NCI-H446 treated with DMSO at 0.1 percent for 48 hours (cell line): ENCODE data around the gene UBAC1.

Source experiments
- DNase-seq: peaks from one replicate; lab custom pipeline; 2025; lab: John Stamatoyannopoulos, UW

The UBAC1 gene, protein sequence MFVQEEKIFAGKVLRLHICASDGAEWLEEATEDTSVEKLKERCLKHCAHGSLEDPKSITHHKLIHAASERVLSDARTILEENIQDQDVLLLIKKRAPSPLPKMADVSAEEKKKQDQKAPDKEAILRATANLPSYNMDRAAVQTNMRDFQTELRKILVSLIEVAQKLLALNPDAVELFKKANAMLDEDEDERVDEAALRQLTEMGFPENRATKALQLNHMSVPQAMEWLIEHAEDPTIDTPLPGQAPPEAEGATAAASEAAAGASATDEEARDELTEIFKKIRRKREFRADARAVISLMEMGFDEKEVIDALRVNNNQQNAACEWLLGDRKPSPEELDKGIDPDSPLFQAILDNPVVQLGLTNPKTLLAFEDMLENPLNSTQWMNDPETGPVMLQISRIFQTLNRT

DNA sequence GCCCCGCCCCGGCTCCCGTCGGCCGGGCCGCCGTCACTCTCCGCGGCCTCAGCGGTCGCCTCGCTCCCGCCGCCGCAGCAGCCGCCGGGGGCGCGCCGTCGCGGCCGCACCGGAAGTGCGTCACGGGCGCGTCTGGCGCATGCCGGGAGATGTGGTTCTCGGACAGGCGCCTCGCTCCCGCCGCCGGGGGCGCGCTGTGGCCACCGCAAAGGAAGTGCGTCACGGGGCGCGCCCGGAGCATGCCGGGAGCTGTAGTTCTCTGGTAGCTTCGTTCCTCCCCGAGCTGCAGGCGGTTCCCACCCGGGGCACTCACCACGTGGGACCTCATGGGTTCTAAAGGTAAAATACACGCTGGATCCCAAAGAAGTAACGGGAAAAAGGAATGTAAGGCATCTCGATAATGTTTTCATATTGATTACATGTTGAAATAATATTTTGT, at the start of gene UBAC1:
UBAC1 (minus strand) TSS at position 97 of the 439 bp plus-strand sequence. CDS start 211 bp downstream, outside the sequence.
- DNase-seq: peak; percentile 80

DNA sequence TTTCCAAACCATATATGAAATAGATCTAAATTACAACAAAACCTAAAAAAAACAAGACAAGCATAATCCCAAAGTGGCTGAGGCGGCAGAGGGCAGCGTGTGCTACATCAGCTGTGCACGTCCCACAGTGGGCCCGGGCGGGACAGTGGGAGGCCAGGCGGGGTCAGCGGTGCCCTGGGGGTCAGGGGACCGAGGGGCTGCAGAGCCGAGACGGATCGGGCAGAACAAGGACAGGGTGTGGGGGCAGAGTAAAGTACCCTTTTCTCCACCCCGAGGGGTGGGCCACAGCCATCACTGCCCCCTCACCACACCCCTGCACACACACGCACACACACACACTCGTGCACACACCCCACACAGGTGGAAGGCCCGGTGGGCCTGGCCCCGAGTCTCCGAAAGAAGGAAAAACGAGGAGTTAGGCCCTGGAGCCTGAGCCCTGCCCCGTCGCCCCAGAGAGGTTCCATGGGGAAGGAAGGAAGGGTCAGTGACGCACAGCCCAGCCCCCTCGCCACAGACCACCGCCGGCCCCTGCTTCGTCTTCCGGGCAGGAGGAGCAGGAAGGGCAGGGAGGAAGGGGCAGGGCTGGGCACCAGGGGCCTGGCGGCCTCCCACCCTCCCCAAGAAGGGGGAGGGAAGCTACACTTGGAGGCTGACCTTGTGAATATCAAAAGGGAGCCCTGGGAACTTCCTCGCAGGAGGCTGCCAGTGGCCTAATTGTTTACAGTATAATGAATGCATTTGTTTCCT, 49.6 kb upstream of the UBAC1 start:
- DNase-seq: no peak

DNA sequence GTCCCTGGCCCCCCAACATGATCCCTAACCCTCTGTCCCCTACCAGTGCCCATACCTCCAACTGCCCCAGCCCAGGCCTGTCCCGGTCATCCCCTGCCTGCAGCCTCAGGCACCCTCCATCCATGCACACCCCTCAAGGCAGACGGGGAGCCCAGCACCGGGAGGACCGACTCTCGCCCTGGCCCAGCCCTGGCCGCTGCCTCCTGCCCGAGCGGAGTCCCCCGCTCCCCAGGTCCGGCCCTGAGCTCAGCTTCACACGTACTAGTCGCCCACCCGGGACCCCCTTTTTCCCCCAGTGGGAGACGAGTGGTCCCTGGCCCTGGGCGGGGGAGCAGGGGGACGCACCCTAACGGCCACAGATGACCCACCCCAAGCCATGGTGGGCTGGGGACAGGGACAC, 49.0 kb upstream of the UBAC1 start:
- DNase-seq: no peak

DNA sequence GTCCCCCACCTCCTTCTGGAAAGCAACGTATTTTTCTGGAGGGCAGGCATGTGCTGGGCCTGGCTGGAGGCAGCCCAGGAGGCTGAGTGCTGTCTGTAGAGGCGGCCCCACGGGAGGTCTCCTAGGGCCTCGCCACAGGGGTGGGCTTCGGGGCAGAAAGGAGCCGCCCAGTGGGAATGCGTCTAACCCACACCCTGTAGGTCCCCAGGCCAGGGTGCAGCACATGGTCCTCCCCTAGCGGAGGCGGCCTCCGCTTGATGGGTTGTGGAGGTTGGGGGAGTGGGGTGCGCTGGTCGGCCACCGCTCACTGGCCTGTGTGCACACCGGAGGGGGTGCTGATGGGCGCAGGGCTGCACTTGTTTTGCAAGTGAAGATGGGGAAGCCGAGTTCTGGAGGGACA, 48.3 kb upstream of the UBAC1 start:
- no peak for DNase-seq

DNA sequence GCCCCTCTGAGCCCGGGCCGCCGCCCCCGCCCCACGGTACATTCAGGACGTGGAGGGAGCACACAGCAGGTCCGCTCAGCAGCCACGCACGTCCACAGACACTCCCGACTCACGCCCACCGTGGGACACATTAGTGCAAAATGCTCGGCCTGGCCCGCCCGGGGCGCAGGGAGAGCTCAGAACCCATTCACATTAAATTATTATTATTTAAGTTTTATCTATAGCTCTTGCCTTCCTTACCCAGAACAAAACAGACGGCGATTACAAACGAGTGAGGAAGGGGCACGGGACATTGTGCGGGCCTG, 47.5 kb upstream of the UBAC1 start:
- DNase-seq: no peak

DNA sequence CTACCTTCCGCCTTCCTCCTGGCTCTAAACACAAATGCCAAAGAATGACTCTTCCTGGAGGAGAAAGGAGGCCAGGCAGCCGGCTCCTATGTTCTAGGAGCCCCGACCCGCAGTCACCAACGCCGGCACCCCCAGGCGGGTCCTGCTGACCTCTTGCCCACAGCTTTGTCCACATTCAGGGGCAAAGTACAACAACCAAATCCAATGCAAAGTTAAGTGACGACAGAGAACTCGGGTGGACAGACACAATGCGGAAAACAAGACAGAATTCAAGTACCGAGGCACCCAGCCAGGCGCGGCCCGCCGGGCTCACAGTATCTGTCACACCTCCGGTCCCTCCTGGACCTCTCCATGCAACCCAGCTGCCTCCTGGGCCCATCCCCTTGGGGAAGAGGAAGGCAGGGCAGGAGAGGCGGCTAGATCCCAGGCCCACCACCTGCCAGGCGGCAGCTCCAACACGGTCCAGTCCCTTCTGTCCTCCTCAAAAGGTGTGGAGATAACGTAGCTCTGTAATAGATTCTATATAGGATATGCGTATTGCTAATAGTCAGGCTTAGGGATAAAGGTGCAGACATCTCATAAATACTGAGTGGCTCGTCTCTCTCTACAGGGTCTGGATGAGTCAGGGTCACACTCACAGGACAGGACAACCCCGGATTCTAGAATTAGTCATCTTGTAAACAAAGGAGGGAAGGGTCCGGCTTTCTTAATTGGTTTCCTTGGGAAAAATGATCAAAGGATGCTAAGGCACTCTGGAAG, 46.9 kb upstream of the UBAC1 start:
- DNase-seq: no peak

DNA sequence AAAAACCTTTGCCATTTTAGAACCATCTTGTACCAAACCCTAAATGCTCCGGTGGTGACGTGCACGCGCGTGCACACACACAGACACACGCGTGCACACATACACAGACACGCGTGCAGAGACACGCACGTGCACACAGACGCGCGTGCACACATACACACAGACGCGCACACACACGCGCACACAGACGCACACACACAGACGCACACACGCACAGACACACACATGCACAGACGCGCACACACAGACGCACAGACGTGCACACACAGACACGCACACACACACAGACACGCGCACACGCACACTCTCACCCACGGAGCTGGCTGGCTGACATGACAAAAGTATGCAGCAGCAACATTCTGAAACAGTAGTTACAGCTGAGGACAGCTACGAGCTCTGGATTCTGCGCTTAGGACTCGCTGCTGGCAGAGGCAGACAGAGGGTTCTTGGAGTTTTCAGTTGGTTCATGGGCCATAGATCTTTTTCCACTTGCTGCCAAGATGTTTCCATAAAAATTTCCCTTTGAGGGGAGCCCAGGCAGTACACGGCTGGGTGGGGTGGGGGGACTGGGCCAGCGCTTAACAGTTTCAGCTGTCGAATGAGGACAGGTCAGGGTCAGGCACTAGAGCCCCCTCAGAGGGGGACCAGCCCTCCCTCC, 46.2 kb upstream of the UBAC1 start:
- DNase-seq: no peak

DNA sequence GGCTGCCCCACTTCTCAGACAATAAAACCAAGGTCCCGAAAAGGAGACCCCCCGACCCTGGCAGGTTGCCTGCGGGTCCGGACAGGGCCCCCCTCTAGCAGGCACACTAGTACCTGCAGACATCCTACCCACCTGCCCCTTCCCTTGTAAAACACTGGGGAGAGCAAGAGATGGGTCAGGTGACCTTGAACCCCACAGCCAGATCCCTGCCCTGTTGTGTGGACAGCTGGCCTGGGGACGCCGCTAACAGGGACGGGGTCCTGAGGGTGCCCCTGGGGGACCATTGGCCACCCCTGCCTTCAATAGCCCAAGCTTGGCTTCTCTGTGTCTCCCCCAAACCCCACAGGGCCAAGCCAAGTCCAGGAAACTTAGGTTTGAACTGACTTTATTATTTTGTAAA, 45.0 kb upstream of the UBAC1 start:
- DNase-seq: no peak

DNA sequence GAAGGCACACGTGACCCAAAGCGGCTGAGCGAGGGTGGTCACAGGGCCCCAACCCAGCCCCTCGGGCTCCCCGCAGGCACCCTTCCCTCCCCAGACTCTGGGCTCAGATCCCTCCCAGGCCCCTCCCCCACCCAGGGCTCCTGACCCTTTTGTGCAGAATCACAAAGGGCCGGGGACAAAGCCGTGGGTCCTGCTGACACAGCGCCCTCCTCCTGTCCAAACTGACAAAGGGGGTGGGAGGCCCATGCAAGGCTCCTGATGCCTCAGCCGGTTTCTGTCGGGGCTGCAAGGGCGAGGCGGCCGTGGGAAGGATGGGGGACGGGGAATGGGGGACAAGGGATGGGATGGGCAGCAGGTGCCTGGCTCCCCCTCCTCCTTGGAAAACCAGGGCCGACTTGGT, 43.5 kb upstream of the UBAC1 start:
- DNase-seq: no peak

DNA sequence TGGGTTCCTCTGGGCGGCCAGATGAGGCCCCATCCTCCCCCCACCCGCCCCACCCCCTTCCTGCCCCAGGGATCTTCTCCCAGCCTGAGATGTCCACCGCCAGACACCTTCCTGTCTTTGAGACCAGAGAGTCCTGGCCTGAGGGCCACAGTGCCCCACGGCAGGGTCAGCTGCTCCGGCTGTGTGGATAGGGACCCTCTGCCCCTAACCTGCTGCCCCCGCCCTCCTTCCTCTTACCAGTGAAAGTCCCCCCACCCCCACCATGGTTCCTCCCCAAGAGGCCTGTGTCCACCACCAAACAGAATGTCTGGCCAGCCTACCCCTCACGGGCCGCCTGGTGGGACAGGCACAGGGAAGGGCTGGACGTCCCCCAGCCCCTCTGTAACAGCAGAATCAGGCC, 43.0 kb upstream of the UBAC1 start:
- no peak for DNase-seq

DNA sequence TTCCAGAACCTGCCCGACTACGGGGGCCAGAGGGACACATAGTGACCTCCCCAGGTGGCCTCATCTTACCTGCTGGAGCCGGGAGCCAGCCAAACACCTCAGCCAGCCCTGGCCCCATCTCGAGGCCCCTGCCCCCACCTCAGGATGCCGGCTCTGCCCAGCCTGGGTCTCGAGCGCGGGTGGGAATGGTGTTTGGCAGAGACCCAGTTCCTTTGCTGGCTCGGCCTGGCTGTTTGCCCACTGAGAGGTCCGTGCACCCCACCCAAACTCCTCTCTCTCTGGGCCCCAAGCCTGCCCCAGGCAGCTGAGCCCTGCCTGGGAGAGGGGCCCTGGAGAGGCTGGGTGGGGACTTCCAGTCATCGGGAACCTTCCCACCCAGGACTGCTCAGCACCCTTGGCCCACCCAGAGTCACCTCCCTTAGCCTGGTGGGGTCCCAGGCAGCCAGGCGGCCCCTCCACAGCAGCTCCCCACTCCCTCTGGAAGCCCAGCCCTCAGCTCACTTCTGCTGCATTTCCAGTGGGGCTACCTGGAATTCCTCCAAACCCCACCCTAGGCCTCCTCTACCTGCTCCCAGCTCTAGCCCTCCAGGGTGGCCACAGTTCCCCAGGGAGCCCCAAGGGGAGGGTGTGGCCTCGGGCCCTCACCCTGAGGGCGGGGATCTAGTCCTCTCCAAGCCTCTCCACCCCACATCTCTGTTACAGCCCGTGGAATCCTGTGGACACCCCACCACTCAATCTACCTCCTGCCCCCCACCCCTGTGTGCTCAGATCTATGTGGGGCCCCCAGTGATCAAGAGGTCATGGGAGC, 42.4 kb upstream of the UBAC1 start:
- no peak for DNase-seq

DNA sequence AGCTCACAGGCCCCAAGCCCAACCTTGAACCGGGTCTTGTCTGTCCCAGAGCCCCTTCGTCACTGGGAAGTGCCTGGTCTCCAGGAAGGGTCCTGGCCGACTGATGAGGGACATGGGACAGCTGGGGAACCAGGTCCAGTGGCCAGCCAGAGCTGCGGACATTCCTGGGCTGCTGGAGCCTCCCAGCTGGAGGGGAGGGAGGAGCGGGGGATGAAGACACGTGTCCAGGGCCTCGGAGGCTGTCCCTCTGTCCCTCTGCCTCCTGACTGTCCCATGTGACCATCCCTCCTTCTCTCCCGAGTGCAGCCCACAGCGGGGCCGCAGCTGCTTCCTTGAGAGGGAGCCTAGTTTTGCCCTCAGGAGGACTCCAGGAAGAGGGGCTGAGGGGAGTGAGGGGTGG, 41.7 kb upstream of the UBAC1 start:
- DNase-seq: no peak

DNA sequence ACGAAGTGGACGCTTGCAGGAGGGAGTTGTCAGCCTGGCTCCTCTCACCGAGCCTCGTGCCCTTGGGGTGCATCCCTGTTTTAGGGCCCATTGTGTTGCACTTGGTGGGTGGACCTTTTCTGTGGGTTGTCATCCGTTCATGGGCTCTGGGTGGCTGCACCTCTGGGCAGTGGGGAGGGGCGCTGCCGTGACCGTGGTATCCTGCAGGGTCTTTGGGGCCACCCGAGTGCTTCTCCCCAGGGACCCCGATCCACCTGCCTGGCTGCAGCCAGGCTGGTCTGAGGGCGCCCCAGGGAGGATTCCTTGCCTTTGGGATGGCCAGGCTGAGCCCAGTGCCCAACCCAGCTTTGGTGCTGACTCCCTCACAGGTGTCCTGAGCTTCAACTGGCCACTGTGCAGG, 41.0 kb upstream of the UBAC1 start:
- no peak for DNase-seq

DNA sequence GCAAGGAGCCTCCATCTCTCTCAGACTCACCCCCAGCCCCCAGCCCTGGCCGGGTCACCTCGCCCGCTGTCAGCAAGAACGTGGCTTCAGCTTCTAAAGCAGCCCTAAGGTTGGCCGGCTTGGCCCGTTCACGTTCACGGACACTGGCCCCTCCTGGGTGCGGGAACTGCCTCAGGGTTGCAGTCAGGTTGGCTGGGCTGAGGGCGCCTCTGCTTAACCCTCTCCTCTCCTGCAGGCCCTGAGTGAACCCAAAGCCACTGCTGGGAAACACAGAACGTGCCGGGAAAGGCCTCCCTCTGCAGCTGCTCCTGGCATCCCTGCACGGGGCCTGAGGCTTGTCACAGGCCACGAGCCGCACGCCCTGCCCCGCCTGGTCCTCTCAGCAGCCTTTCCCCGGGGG, 40.1 kb upstream of the UBAC1 start:
- no peak for DNase-seq

DNA sequence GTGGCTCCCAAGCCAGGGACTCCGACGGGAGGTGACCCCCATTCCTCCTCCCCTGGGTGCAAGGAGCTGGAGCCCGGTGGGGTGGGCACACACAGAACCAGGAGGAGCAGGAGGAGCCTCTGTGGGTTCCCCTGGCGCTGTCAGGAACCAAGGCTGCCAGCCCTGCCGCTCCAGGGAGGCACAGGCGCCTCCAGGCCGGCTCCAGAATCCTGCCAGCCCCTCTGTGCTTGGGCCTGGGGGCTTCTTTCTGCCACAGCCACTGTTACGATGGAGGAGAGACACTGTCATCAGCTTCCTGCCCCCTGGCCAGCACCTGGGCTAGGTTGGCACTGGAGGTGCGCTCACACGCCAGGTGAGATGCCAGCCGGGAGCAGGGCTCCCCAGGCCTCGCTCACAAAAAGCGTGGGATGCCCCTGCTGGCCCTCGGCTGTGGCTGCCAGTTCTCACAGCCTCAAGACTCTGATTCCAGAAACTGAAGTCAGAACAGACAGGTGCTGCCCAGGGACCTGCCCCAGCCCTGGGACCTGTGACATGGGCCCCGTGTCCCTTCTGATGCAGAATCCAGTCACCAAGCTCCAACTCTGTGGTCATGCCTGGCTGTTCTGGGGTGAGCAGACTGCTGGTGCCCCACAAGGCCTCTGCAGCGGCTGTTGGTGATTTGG, 37.4 kb upstream of the UBAC1 start:
- DNase-seq: no peak

DNA sequence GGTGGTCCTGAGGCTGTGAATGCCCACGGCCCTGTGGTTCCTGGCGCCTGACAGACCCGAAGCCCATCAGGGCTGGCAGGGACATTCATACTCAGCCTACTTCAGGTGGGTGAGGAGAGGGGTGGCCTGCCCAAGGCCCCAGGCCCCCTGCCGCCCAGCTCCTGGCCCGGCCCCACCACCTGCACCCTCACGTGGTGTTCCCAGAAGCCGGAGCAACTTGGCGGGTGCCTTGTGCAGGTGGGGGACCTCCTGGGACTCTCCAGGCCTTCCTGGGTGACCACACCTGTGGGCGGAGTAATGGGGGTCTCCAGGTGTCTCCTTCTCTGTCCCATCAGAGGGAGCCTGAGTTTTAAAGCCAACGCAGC, 36.8 kb upstream of the UBAC1 start:
- DNase-seq: no peak

DNA sequence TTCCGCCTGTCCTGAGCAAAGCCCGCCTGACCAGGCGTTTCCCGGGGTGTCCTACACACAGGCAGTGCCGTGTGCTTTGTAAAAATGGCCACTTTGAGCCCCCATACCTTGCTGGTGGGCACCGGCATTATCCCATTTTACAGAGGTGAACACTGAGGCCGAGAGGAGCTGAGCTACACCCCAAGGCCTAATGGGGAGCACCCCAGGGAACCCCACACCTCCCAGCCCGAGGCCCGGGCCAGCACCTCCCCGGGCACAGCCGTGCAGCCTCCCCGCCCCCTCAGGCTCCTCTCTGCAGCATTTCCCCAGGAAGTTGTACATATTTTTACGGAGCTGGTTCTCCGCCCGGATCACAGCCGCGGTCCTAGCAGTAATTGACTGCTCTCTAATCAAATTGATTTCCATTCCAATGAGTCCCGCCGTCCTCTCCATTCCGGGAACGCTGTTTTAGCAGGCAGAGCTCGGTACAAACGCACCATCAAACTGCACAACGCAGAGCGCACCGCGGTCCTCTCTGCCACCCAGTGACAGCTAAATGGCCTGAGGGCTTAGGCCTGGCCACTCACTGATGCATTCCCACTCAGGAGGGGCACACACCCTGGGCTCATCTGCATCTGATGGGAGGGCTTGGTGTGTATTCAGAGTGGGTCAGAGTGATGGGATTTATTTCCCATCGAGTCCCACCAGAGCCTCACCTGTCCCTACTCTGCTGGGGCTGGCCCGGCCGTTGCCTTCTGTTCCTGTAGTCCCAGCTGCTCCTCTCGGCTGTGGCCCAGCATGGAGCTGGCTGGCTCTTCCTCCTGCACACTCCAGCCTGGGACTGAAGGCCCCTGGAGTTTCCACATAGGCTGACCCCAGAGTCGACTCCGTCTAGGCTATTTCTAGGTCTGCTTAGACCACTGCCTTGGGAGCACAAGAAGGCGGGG, 36.2 kb upstream of the UBAC1 start:
- no peak for DNase-seq

DNA sequence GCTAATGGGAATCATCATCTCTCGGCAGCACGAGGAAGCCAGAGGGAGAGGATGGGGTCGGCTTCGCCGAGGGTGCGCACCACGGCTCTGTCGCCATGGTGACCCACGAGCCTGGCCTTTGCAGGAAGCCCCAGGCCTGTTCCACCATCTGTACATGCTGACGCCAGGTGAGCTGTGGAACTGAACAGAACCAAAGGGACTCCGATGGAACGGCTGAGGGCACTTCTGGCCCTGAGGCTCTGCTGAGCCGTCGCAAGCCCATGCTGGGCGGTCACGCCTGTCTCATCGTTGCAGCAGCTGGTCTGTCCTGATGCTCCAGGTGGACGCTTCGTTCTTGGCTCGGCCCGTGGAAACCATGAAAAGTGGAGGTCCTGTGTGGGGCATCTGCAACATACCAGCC, 34.6 kb upstream of the UBAC1 start:
- no peak for DNase-seq

DNA sequence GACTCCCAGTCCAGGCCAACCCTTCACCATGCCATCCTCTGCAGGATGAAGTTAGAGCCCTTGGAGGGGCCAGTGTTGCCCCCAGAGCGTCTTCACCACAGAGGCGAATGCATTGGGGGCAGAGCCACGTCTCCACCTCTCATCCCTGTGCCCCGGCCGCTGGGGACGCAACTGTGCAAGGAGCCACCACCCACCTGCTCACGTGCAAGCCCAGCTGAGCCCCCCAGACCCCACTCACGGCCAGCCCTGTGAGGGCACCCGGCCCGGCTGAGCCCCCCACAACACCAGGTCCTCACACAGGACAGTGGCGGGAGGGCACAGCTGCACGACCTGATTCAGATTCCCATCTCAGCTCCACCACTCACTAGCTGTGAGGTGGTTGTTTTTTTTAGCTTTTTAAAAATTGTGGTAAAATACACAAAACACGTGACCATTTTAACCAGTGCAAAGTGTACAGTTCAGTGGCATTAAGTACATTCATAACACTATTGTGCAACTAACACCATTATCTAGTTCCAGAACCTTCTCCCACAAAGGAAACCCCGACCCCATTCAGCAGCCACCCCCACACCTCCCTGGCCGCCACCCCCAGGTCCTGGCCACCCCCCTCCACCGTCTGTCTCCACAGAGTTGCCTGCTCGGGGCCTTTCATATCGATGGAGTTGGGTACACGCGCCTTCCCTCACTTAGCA, 33.5 kb upstream of the UBAC1 start:
- no peak for DNase-seq
